Measurements from ENCODE around the gene RENBP. TPM values are rescaled to one million over a fixed set of nuclear protein-coding genes. Genes with fewer than 3 reads are reported as not detected.

Gene RENBP
- total RNA-seq, 1 donor from 2014 or later = 38.7 TPM

- DNase-seq (ENCODE audit: low read depth) = no peak
- H3K36me3 ChIP-seq (ENCODE audit: control insufficient read depth, insufficient read depth, low read length) = peaks cover 7% of the 10 kb centered on the region
- H3K4me3 ChIP-seq (ENCODE audit: low read depth, low read length) = no peak overlapping the region
- TF ChIP-seq, protein P1, sequence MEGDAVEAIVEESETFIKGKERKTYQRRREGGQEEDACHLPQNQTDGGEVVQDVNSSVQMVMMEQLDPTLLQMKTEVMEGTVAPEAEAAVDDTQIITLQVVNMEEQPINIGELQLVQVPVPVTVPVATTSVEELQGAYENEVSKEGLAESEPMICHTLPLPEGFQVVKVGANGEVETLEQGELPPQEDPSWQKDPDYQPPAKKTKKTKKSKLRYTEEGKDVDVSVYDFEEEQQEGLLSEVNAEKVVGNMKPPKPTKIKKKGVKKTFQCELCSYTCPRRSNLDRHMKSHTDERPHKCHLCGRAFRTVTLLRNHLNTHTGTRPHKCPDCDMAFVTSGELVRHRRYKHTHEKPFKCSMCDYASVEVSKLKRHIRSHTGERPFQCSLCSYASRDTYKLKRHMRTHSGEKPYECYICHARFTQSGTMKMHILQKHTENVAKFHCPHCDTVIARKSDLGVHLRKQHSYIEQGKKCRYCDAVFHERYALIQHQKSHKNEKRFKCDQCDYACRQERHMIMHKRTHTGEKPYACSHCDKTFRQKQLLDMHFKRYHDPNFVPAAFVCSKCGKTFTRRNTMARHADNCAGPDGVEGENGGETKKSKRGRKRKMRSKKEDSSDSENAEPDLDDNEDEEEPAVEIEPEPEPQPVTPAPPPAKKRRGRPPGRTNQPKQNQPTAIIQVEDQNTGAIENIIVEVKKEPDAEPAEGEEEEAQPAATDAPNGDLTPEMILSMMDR (IDR thresholded peaks at IDR 0.05; ENCODE audit: insufficient read depth, low read length, poor library complexity, severe bottlenecking) = no peak
- no peaks in the 10 kb centered on the region for H3K27me3 ChIP-seq (ENCODE audit: control insufficient read depth, insufficient read depth, low read length)
Observed at GRCh38 chrX:153951683-153952372, 7.4 kb upstream of the RENBP start.

DNA sequence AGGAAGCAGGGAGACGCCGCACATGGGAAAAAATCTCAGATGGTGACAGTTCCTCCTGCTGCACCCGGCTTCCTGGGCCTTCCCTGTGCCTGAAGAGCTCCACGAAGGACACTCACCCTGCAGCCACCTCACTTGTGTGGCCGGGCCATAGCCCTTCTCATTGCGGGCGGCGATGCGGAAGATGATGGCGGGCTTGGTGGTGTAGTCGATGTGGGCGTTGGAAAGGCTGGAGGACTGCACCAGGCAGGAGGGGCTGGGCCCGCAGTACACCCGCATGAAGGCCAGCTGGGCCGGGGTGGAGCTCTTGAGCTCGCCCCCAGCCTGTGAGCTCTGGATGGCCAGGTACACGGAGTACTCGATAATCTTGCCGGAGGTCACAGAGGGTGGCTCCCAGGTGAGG lies 5.7 kb upstream of the RENBP start:
- no peak for DNase-seq (ENCODE audit: low read depth)
- Histone ChIP-seq H3K36me3 (ENCODE audit: control insufficient read depth, insufficient read depth, low read length) (peaks cover 6% of the 10 kb centered on the region), H3K27me3 (ENCODE audit: control insufficient read depth, insufficient read depth, low read length) (no peaks in the 10 kb centered on the region), H3K4me3 (ENCODE audit: low read depth, low read length) (no peak overlapping the region)
- TF ChIP-seq, protein P1 (IDR thresholded peaks at IDR 0.05; ENCODE audit: insufficient read depth, low read length, poor library complexity, severe bottlenecking) = no peak

DNA sequence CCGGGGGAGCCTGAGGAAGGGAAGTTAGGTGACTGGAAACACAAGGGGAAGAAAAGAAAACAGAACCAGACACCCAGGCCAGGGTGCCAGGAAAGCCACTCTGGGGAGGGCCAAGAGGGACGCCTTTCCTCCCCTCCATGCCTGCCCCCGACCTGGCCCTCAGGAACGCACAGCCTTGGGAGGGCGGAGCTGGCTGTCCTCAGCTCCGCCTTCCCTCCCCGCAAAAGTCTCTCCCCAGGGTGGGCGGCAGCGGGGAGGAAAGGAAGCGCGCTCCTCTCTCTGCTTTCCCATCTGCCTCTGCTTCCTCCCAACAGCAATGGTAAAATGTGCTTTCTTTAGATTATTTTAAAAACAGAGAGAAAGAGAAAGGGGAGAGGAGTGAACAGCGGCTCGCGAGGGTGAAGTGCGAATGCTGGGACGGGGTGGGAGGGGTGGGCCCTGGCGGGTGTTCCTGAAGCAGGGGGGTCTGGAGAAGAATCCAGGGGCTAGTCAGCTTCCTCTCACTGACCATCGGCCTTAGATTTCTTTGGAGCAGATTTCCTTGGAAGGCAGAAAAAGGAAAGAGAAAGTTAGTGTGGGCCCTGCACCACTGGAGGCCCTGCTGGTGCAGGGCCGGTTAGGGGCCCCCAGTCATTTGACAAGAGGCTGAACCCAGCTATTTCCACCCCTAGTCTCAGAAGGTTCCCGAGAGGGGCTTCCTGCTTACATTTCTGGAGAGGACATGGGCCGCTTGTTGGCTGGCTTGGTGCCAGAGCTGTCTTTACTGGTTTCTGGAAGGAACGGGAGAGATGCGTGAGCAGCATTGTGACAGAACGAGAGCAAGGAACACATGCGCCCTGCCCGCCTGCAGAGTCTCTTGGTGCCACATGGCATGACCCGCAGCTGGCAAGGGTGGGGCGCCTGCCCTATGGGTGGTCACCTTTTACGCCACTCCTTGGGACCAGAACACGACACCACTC lies 4.7 kb upstream of the RENBP start:
- no peak overlapping the region for H3K4me3 ChIP-seq (ENCODE audit: low read depth, low read length)
- DNase-seq (ENCODE audit: low read depth) = no peak
- TF ChIP-seq, protein P1 (IDR thresholded peaks at IDR 0.05; ENCODE audit: insufficient read depth, low read length, poor library complexity, severe bottlenecking) = no peak
- peaks cover 6% of the 10 kb centered on the region for H3K36me3 ChIP-seq (ENCODE audit: control insufficient read depth, insufficient read depth, low read length)
- H3K27me3 ChIP-seq (ENCODE audit: control insufficient read depth, insufficient read depth, low read length) = no peaks in the 10 kb centered on the region

DNA sequence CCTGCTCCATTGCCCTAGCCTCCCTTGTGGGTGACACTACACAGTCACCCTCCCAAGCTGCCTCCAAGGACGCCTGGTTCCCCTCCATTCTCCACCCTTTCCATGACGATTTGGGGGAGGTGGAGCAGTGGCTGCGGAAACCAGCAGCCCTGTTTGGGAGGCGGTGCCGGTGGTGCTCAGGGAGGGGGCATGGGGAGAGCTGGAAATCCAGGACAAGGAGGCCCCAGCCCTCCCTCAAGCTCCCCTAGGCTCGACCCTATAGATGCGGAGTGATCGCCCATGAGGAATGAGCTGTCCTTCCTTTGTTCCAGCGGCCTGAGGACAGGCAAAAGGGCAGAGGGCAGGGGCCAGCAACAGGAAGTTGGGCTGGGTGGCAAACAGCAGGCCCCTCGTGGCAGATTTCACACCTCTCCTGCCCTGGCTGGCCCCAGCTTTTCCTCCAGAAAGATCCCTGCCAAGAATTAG lies 3.6 kb upstream of the RENBP start:
- H3K27me3 ChIP-seq (ENCODE audit: control insufficient read depth, insufficient read depth, low read length) = no peaks in the 10 kb centered on the region
- H3K4me3 ChIP-seq (ENCODE audit: low read depth, low read length) = no peak overlapping the region
- TF ChIP-seq, protein P1 (IDR thresholded peaks at IDR 0.05; ENCODE audit: insufficient read depth, low read length, poor library complexity, severe bottlenecking) = no peak
- no peak for DNase-seq (ENCODE audit: low read depth)
- H3K36me3 ChIP-seq (ENCODE audit: control insufficient read depth, insufficient read depth, low read length) = peaks cover 5% of the 10 kb centered on the region

- Histone ChIP-seq H3K4me3 (ENCODE audit: low read depth, low read length) (no peak overlapping the region), H3K36me3 (ENCODE audit: control insufficient read depth, insufficient read depth, low read length) (peaks cover 4% of the 10 kb centered on the region), H3K27me3 (ENCODE audit: control insufficient read depth, insufficient read depth, low read length) (no peaks in the 10 kb centered on the region)
- TF ChIP-seq, protein P1 (IDR thresholded peaks at IDR 0.05; ENCODE audit: insufficient read depth, low read length, poor library complexity, severe bottlenecking) = peak; percentile 95
- no peak for DNase-seq (ENCODE audit: low read depth)
Observed at GRCh38 chrX:153947009-153947769, 2.7 kb upstream of the RENBP start.
